IPS-NIHi7 (cell line): ENCODE results near the gene CDKN2AIPNL.
A peak's percentile ranks its signal among the peaks of the same experiment; 100 is the strongest.
"Not testable (repeated sequence)": the region's sequence is repeated elsewhere in the genome, so short reads cannot be mapped to it uniquely, and the experiment has no call there.

Source experiments
- DNase-seq: peaks from one replicate; pipeline ENCODE4 v3.0.0; 2012; ENCODE audit warnings: mixed read lengths; ENCODE audit errors: extremely low spot score

Gene CDKN2AIPNL

DNA sequence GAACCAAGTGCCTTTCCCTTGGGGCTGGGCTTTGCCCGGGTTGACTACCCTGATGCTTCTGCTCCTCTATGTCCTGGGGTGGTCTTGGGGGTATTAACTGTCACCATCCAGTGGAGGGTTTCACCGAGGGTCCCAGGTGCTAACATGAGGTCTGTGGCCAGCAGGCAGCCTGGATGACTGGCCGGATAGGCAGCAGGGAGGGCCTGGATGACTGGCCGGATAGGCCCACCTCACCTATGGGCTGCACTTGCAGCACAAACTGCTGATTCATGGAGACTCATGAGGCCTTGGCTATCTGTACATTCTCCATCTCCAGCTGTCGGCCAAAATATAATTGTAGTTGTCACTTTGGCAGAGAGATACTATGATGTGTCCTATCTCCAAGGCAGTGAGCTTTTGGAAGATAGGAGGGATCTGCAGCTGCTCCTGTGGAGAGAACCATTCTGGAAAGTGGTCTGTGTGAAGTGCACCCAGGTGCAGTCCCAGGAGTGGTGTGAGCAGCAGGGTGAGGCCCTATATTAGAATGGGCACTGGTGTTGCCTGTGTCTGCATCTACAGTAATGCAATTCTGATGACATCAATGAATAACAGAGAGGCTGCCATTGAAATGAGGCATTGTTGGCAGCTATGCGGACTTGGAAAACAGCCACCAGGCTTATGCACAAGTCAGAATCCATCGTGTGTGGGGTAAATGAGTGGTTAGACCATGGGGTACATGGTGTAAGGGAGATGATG lies 26.3 kb upstream of the CDKN2AIPNL start:
- no peak for DNase-seq

DNA sequence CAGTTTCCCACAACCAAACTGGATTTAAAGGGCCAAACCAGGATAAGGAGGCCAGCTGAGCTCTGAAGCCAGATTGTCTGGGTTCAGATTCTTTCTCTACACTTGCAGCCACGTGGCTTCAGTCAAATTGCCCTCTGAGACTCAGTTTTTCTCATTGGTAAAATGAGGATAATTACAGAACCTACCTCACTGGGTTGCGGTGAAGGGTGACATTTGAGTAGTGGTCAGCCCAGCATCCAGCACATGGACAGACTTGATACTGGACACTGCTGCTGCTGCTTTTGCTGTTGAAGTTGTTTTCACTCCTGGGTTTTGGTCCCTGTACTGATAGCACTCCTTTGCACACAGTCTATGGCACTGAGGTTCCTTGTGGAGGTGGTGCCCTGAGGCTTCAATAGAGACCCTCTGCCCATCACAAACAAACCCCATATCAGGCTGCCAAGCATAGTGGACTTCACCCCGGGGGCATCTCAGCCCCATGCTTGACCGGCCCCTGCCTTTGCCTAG lies 25.7 kb upstream of the CDKN2AIPNL start:
- no peak for DNase-seq

DNA sequence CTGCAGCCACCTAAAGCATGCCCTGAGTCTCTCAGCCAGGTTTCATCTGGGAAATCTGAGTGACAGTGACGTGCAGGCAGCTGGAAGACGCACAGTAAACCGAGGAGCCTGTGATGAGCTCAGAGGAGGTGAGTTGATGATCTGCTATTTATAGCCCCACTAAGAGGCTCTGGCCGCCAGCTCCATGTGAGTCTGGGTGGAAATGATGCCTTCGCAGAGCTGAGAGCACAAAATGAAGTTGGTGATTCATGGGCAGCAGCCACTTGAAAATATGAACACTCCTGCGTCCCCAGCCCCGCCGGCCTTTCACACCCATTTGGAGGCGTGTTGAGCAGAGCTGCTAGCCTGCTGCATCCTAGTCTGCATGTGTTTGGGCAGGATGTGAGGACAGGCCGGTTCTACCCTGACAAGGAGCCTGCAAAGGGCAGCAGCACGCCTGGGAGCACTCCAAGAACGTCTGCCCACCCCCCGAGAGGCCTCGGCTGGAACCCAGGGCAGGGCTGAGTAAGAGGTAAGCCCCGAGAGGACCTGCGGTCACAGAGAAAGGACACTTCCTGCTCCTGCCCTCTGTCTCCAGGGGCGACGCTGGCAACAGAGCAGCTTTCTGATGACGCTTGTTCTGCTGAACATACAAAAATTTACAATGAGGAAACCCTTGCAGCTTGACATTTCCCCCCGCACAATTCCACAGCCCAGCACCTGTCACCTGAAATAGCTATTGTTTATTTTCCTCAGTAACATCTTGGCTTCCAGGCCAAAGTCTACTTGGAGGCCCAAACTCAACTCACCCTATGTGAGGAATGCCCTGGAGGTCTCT lies 25.1 kb upstream of the CDKN2AIPNL start:
- DNase-seq, result no peak

DNA sequence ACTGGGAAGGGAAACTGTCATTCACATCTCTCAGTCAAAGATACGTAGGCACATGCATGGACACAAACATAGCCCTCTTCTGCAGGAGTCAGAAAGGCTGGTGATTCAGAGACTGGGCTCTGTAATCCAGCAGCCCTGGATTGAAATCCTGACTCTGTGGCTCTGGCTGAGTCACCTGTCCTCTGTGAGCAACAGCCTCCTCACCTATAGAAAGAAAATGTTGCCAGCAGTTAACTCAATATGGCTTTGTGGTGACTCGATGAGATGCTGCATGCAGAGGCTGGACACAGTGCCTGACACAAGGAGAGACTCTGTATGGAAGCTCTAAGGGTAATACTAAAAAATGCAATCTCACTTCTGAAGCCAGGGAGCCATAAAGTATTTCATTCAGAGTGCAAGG lies 23.9 kb upstream of the CDKN2AIPNL start:
- DNase-seq, result no peak

DNA sequence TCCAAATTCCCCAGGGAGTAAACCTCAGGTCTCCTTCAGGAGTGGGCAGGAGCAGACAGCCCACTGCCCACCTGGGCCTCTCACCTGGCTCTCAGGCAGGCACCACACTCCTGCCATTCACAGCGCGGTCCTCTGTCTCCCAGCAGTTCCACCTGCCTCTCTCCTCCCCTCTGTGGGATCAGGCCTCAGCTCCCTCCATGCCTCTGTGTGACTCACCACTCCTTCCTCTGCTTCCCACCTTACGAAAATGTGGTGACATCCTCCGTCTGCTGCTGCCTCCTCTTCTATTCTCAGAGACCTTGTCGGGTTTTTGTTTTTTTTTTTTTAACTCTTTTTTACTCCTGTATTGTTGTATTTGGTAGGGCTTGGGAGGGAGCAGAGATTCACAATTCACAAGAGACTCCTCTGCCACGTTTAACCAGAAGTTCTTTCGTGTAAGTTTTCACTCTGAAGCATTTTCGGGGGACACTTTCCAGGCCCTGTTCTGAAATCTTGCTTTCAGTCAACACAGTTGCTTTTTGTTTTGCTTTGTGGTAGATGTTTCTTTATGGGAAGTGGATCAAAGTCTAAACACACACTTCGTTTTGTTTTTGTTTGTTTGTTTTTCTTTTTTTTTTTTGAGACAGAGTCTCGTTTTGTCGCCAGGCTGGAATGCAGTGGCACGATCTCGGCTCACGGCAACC lies 21.1 kb upstream of the CDKN2AIPNL start:
- DNase-seq, result no peak

DNA sequence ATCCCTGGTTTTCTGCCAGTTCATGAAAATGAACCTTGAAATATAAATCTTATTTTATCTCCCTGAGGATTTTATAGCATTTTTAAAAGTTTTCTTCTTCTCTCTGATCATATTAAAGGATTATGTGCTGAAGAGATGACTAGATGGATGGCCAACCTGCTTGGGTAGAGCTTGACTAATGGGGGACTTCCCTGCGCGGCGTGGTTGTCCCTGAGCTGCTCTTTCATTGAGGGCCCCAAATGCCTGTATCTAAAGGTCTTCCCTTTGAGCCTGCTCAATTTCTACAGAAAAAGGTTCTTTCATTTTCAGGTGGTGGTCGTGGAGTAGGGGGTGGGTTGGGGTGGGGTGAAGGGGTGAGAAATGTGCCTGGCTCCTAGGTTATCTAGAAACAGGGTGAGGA lies 20.5 kb upstream of the CDKN2AIPNL start:
- no peak for DNase-seq

DNA sequence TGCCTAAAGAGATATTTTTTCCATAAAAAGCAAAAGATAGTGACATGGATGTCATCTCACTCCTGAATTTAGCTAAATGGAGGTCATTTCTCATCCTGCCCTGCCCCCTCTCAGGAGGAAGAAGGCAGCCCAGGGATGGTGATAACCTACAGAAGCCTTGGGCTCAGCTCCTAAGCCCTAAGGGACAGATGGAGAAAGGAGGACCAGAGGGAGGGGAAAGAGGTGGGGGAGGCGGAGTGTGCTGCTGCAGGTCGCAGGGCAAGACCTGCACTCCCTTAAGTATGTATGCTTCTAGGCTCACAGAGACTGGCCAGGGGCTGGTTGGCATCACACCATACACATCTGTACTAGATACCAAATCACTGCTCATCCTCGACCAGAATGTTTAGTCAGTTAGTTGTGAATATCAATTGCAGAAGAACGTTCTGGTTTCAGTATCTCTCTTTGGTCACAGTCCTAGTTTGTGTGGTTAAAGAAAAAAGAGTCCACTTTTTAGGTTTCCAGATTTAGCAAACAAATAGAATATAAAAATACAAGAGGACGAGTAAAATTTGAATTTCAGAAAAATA lies 18.4 kb upstream of the CDKN2AIPNL start:
- DNase-seq, result peak; percentile 54

DNA sequence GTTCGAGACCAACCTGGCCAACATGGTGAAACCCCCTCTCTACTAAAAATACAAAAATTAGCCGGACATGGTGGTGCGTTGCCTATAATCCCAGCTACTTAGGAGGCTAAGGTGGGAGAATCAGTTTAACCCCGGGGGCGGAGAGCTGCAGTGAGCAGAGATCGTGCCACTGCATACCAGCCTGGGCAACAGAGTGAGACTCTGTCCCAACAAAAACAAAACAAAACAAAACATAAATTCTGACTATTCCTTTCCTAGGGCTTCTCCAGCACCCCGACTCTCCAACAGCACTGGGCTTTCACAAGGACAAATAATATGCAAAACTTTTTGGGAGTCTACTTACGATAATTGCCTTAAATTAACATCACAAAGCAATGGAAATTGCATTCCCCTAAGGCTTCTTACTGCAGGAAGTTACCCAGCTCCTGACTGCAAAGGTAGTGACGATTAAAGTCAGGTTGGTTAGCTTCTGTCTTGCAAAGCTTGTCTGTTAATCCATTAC lies 15.9 kb upstream of the CDKN2AIPNL start:
- DNase-seq, result peak; percentile 57

DNA sequence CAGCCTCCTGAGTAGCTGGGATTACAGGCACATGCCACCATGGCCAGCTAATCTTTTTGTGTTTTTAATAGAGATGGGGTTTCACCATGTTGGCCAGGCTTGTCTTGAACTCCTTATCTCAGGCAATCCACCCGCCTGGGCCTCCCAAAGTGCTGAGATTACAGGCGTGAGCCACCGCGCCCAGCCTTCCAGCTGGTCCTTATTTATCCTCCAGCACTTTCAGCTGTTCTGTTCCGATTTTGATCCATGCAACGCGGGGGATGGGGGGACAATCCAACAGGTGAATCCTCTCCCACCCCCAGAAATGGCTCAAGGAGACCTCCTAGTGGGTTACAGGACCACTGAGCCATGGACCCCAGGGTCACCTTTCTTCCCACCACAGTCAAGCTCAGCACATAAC lies 14.7 kb upstream of the CDKN2AIPNL start:
- no peak for DNase-seq

DNA sequence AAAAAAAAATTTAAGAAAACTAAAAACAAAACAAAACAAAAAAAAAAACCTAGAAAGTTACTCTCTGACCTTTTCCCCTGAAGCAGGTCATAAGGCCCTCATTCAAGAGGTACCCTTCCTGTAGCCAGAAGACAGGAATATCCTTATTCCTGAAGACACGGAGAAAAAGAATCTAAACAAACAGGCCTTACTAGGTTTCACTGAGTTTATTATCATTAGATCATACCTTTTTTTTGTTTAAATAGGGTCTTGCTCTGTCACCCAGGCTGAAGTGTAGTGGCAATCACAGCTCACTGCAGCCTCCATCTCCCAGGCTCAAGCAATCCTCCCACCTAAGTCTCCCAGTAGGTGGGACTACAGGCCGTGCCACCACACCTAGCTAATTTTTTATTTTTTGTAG lies 11.7 kb upstream of the CDKN2AIPNL start:
- DNase-seq, result no peak

DNA sequence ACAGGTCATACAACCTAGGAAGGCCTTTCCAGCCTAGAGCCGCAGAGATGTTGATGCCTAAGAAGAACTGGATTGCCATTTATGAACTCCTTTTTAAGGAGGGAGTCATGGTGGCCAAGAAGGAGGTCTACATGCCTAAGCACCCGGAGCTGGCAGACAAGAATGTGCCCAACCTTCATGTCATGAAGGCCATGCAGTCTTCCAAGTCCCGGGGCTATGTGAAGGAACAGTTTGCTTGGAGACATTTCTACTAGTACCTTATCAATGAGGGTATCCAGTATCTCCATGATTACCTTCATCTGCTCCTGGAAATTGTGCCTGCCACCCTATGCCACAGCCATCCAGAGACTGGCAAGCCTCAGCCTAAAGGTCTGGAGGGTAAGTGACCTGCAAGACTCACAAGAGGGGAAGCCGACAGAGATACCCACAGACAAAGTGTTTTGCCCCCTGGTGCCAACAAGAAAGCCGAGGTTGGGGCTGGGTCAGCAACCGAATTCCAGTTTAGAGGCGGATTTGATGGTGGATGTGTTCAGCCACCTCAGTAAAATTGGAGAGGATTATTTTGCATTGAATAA lies 11.2 kb upstream of the CDKN2AIPNL start:
- no peak for DNase-seq

DNA sequence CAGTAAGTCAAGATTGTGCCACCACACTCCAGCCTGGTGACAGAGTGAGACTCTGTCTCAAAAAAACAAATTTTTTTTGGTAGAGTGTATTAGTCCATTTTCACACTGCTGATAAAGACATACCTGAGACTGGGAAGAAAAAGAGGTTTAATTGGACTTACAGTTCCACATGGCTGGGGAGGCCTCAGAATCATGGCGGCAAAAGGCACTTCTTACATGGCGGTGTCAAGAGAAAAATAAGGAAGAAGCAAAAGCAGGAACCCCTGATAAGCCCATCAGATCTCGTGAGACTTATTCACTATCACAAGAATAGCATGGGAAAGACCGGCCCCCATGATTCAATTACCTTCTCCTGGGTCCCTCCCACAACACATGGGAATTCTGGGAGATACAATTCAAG lies 9.4 kb upstream of the CDKN2AIPNL start:
- DNase-seq, result not testable (repeated sequence)

DNA sequence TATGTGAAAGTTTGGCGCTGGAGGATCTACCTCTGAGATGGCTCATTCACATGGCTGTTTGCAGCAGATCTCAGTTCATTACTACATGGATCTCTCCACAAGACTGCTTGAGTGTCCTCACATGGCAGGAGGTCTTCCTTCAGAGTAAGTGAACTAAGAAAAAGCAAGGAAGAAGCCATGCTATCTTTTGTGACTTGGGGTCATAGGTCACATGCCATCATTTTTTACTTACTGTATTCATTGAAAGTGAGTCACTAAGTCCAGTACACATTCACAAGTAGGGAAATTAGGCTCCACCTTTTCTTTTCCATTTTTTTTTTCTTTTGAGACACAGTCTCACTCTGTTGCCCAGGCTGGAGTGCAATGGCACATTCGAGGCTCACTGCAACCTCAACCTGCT lies 8.7 kb upstream of the CDKN2AIPNL start:
- no peak for DNase-seq

DNA sequence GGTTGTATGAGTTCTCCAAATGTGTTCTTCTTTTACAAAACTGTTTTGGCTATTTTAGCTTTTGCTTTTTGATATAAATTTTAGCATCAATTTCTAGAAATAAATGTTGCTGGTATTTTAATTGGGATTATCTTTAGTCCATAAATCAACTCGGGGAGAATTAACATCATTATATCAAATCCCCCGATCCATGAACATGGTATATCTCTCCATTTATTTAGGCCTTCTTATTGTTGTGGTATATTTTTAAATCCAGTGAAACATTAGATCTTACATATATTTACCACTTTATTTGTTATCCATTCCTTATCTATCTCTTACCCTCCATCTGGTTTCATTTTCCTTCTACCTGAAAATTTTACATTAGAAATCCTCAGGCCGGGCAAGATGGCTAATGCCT lies 7.3 kb upstream of the CDKN2AIPNL start:
- no peak for DNase-seq

DNA sequence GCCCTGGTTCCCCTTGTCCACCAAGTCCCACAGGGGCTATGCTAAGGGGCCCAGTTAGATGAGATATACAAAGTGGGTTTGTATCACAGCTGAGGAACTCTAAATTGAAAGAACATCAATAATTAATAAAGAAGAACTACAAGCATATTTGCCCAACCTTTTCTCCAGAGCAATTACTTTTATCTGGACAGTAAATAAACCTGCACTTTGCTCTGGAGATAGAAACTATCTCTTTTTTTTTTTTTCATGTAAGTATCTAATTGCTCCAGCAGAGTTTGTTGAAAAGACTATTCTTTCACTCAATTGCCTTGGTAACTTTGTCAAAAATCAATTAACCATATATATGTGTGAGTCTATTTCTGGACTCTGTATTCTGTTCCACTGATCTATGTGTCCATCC lies 6.0 kb upstream of the CDKN2AIPNL start:
- DNase-seq, result no peak

DNA sequence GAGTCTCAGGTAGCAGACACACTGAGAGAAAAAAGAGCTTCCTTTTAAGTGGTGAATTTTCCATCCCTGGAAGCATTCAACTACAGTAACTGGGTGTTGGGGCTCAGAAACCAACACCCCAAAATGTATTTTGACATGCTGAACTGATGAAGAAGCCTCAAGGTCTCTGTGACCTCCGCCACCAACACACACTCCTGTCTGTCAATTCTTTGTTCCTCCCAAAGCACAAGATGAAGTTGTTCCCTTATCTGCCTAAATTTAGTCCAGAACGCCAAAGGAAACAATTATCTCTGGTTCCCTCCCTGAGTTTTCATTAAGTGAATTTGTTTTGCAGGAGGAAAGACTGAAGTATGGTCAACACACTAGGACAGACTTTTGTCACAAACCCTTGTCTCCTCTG lies 1.4 kb upstream of the CDKN2AIPNL start:
- DNase-seq, result no peak

DNA sequence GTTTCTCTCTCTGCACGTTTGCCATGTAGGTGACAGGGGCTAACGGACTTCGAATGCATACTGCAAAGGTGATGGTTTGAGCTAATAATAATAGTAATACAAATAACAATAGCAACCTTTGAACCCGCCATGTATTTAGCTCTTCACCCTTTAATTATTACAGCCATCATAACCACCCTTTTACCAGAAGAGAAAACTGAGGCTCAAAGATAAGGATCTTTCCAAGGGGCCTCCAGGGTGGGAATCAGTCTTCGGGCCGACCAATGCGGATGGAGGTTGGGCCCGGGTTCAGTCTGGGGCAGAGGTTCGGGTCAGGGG lies 494 bp downstream of the CDKN2AIPNL start:
- DNase-seq, result no peak

DNA sequence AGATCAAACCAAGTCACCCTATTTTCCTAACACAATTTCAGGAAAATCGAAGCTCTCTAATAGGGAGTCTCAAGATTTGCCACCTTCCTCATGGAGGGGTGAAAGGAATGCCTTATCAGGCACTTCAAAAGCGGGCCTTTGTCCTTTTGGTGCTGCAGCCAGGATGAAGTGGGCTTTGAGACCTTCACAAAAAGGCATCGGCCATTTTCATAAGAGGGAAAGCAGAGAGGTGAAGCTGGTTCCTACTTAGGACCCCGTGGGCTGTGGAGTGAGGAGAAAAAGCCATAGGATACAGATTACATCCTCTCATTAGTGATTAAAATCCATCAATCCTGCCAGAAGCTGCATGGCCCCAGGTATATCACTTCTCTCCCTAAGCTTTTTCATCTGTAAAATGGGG lies 859 bp downstream of the CDKN2AIPNL start:
- no peak for DNase-seq

DNA sequence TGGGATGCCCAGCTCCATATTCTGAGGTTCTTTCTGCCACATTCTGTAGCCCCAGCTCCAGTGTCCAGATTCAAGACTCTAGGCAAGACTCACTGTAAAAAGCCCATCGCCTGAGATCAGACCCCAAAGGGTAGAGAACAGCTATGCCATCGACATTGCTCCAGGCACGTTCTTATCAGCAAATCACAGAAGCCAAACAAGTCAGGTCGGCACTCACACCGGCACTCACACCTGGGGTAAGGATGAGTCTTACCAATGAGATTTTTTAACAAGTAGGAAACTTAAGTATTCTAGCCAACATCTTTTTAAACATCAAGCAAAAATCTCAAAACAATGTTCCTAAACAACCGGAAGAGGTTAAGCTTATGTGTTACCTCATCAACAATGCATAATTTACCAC lies 2.4 kb downstream of the CDKN2AIPNL start:
- DNase-seq, result no peak

DNA sequence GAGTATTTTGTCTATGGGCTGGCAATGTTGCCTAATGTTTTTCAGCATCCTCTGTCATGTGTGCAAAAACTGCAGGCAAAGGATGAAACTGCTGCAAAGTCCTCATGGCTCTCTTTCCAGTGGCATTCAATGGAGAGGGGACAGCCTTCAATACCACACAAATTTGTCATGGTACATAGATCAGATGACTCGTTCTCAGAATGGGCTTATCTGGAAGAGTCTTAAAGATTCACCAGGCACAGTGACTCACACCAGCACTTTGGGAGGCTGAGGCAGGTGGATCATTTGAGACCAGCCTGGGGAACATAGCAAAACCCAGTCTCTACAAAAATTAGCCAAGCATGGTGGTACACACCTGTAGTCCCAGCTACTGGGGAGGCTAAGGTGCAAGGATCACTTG lies 5.3 kb downstream of the CDKN2AIPNL start:
- DNase-seq, result no peak

DNA sequence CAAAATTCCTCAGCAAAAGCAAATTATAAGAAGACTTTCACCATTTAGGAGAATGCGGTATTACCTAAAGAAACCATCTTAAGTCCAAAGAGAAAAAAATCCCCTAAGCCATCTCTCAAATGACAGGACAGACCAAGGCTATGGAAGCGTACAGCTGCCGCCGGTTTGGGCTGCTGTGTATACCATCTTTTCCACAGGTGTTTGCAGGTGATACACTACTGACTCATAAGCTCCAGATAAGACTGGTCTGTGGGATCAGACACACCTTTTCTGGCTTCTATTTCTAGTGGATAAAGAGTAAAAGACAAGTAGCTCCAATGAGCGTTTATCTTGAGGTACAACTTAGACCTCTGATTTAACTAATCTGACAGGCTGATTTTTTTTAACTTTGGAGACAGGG lies 7.7 kb downstream of the CDKN2AIPNL start:
- no peak for DNase-seq

DNA sequence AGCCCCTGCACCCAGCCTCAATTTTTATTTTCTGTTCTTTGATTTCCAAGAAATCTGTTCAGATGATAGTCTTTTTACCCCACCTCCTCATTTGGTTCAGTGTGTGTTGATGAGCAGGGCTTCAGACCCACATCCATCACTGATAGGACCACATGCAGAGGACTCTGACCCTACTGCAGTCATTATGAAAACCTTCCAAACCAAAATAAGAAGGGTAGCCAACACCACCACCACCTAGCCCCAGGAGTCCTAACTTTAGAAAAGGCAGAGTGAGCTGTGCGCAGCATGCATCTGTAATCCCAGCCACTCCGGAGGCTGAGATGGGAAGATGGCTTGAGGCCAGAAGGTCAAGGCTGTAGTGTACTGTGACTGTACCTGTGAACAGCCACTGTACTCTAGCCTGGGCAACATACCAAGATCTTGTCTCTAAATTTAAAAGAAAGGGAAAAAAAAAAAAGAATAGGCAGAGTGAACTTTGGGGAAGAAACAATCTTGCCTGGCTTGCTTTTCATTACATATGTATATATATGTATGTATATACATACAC lies 13.0 kb downstream of the CDKN2AIPNL start:
- no peak for DNase-seq
